ENCODE data around the gene CTSA. TPM values are rescaled to one million over a fixed set of nuclear protein-coding genes. Genes with fewer than 3 reads are reported as not detected.

Gene CTSA
- total RNA-seq, 1 experiment from 2014 or later, result 109 TPM

DNA sequence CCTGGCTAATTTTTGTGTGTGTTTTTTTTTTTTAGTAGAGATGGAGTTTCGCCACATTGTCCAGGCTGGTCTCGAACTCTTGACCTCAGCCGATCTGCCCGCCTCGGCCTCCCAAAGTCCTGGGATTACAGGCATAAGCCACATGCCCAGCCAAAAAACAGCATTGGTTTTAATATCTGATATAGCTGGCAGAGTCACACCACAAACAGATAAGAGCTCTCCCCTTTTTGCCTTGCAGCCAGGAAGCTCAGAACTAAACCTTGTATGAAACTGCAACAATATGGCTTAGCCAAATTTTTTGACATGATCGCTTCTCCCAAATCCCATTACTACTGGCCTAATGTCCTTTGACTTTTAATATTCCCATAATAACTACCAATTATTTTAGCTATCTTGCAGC is 38.8 kb upstream of the CTSA start:
- RAD21 ChIA-PET (ENCODE audit: low non-redundant PET in 1 of 2, low total read pairs in 2 of 2, uncharacterized antibody in 2 of 2, unreplicated experiment in 2 of 2), result interaction anchor here in 1 of 2 experiments (0.5 kb wide), 1 partner anchor 1661 kb away, joined by 3 read pairs; no protein-coding TSS in a partner anchor
- no peak for DNase-seq (ENCODE audit: low read depth, low spot score)
- CTCF ChIA-PET, result no interaction called here
- Histone ChIP-seq H3K27me3 (ENCODE audit: insufficient read depth, low read length) (no peaks in the 10 kb centered on the region), H2AFZ (ENCODE audit: low read depth, low read length, poor library complexity, severe bottlenecking) (no peak overlapping the region), H3K27ac (ENCODE audit: low read depth, low read length) (no peak overlapping the region), H3K9me2 (ENCODE audit: insufficient read depth) (no peaks in the 10 kb centered on the region), H4K20me1 (ENCODE audit: insufficient read depth) (no peaks in the 10 kb centered on the region), H3K4me3 (replicated peaks in 1 of 2; ENCODE audit: low read depth in 1 of 2, low read length in 2 of 2) (no peak overlapping the region), H3K4me2 (ENCODE audit: low read length) (no peak overlapping the region), H3K4me1 (ENCODE audit: control insufficient read depth in 1 of 2, insufficient read depth in 2 of 2, low read length in 2 of 2) (peaks cover 0 to 7% of the 10 kb centered on the region in 2 experiments; a peak in 3 of 4 replicates), H3K9me3 (ENCODE audit: control insufficient read depth in 1 of 2, insufficient read depth in 1 of 2, low read depth in 1 of 2, low read length in 2 of 2) (no peaks in the 10 kb centered on the region), H3K36me3 (ENCODE audit: control insufficient read depth in 1 of 2, insufficient read depth in 2 of 2, low read length in 2 of 2) (no peaks in the 10 kb centered on the region; a peak in 1 of 4 replicates), H3K9ac (ENCODE audit: low read length) (no peak overlapping the region), H3K79me2 (ENCODE audit: insufficient read depth, low read length) (0 out of 2 replicates have a peak, but pooled peaks cover 12% of the 10 kb centered on the region)
- intact Hi-C loops (cut with micrococcal nuclease), result no loop called here
- ATAC-seq, result no peak
- POLR2A ChIA-PET, result interaction anchor here (0.7 kb wide), 1 partner anchor 16 kb away, joined by 4 read pairs; no protein-coding TSS in a partner anchor
- TF ChIP-seq JUND (IDR thresholded peaks at IDR 0.05) (no peak), SP1 (IDR thresholded peaks at IDR 0.05; ENCODE audit: low read depth) (no peak), SIN3A (IDR thresholded peaks at IDR 0.05; ENCODE audit: low read depth) (no peak), POLR2A (IDR thresholded peaks at IDR 0.05; ENCODE audit: borderline replicate concordance, extremely low read depth, insufficient read depth, insufficient read length) (no peak), TCF7L2 (IDR thresholded peaks at IDR 0.05; ENCODE audit: borderline replicate concordance, extremely low read depth, insufficient read depth, insufficient read length) (no peak), EZH2 (IDR thresholded peaks at IDR 0.05) (no peak), CBX3 (IDR thresholded peaks at IDR 0.05; ENCODE audit: low read depth) (no peak), FOSL1 (IDR thresholded peaks at IDR 0.05; ENCODE audit: low read depth) (no peak), EZH2phosphoT487 (IDR thresholded peaks at IDR 0.05; ENCODE audit: borderline replicate concordance) (no peak), ZNF274 (IDR thresholded peaks at IDR 0.05; ENCODE audit: low read depth, low read length) (no peak), RAD21 (IDR thresholded peaks at IDR 0.05; ENCODE audit: low read depth) (no peak), EGR1 (IDR thresholded peaks at IDR 0.05; ENCODE audit: low read depth) (no peak), CEBPB (IDR thresholded peaks at IDR 0.05; ENCODE audit: low read depth) (no peak), ELF1 (IDR thresholded peaks at IDR 0.05; ENCODE audit: borderline replicate concordance, low read depth) (no peak), ZFX (IDR thresholded peaks at IDR 0.05) (no peak), POLR2AphosphoS5 (IDR thresholded peaks at IDR 0.05; ENCODE audit: low read depth, low read length) (no peak), SRF (IDR thresholded peaks at IDR 0.05; ENCODE audit: low read depth) (no peak)
- TF ChIP-seq, protein P1, sequence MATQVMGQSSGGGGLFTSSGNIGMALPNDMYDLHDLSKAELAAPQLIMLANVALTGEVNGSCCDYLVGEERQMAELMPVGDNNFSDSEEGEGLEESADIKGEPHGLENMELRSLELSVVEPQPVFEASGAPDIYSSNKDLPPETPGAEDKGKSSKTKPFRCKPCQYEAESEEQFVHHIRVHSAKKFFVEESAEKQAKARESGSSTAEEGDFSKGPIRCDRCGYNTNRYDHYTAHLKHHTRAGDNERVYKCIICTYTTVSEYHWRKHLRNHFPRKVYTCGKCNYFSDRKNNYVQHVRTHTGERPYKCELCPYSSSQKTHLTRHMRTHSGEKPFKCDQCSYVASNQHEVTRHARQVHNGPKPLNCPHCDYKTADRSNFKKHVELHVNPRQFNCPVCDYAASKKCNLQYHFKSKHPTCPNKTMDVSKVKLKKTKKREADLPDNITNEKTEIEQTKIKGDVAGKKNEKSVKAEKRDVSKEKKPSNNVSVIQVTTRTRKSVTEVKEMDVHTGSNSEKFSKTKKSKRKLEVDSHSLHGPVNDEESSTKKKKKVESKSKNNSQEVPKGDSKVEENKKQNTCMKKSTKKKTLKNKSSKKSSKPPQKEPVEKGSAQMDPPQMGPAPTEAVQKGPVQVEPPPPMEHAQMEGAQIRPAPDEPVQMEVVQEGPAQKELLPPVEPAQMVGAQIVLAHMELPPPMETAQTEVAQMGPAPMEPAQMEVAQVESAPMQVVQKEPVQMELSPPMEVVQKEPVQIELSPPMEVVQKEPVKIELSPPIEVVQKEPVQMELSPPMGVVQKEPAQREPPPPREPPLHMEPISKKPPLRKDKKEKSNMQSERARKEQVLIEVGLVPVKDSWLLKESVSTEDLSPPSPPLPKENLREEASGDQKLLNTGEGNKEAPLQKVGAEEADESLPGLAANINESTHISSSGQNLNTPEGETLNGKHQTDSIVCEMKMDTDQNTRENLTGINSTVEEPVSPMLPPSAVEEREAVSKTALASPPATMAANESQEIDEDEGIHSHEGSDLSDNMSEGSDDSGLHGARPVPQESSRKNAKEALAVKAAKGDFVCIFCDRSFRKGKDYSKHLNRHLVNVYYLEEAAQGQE (IDR thresholded peaks at IDR 0.05; ENCODE audit: low read depth), result no peak
- TF ChIP-seq, protein P2, sequence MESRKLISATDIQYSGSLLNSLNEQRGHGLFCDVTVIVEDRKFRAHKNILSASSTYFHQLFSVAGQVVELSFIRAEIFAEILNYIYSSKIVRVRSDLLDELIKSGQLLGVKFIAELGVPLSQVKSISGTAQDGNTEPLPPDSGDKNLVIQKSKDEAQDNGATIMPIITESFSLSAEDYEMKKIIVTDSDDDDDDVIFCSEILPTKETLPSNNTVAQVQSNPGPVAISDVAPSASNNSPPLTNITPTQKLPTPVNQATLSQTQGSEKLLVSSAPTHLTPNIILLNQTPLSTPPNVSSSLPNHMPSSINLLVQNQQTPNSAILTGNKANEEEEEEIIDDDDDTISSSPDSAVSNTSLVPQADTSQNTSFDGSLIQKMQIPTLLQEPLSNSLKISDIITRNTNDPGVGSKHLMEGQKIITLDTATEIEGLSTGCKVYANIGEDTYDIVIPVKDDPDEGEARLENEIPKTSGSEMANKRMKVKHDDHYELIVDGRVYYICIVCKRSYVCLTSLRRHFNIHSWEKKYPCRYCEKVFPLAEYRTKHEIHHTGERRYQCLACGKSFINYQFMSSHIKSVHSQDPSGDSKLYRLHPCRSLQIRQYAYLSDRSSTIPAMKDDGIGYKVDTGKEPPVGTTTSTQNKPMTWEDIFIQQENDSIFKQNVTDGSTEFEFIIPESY (IDR thresholded peaks at IDR 0.05; ENCODE audit: extremely low read depth, insufficient replicate concordance, low read length), result no peak
- no TSS peak for BruUV-seq (replicated peaks)
